HG03439 (cell line): ENCODE data around the gene EPHA3.

Experiments used
- ATAC-seq: cut with Tn5 transposase; IDR thresholded peaks from one replicate; pipeline ENCODE4 v1.9.1; 2021; ENCODE audit warnings: mild to moderate bottlenecking, moderate library complexity; ENCODE audit not compliant: unreplicated experiment

Gene EPHA3

DNA sequence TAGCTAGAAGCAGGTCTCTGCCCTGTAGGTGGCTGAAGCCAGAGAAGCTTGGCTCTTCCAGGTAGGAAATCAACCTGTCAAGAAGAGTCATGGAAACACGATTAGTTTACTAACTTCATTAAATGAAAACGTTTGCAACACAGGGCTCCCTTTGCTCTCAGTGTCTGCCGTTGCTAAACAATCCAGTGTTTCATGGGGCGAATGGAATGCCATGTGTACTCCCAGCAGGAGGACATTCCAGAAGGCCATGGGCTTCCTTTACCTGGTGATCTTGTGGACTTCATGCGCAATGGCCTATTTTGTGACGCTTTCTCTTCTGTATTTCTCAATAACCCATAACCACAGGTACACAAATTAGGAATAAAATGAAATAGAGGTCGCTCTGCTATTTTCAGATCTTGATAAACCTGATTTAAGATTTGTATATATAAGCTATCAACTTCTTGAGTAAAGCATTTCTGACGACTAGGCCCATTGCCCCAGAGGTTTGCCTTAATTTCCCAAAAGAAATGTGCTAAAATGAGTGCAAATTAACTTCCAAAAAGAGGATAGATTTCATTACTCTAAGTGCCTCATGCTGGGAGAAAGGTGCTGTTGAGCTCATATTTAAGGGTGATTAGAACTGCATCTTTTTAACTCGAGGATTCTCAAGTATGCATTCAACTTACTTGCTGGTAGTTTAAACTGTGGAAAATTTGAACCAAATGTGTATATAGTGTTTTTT, 171.0 kb downstream of the EPHA3 start:
- ATAC-seq, result no peak

- ATAC-seq, result no peak
Measured at GRCh38 chr3:89280301-89280700, 172.9 kb downstream of the EPHA3 start.

DNA sequence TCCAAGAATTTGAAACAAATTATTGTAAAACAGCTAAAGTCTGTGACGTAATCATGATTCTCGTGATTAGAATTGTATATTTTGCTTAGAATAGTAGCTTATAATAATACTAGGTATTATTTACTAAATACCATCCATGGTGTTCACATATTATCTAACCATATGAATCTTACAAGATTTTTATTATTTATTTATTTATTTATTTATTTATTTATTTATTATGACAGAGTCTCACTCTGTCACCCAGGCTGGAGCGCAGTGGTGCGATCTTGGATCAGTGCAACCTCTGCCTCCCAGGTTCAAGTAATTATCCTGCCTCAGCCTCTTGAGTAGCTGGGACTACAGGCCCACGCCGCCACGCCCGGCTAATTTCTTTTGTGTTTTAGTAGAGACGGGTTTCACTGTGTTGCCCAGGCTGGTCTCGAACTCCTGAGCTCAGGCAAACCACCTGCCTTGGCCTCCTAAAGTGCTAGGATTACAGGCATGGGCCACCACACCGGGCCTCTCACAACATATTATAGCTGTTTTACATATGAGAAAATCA, 173.5 kb downstream of the EPHA3 start:
- no peak for ATAC-seq

DNA sequence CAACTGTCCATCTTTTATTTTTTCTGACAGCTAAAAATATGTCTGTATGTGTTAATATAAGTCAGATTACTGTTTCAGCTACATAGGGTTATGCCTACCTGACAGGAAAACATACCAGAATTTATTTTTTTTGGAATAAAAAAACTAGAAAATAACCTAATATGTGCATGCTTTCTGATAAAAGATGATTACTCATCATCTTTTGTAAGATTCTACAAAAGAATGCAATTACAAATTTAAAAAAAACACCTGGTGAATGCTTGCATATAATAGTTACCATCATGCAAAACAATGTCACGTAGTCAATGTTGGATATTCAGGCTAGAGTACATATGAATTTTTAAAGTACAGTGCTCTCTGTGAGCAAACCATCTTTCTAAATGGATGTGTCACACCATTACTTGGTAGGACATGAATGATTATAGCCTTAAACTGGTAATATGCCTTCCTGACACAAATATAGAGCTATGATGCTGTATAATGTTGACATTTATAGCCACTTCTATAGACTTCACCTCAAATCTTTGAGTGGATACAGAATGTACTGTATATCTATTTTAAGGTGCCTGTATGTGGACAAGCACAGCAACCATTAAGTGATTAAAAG, 180.6 kb downstream of the EPHA3 start:
- no peak for ATAC-seq

- no peak for ATAC-seq
Measured at GRCh38 chr3:89289574-89290190, 182.3 kb downstream of the EPHA3 start.

- no peak for ATAC-seq
Measured at GRCh38 chr3:89297199-89297598, 189.8 kb downstream of the EPHA3 start.

- ATAC-seq, result no peak
Measured at GRCh38 chr3:89300526-89300925, 193.1 kb downstream of the EPHA3 start.

DNA sequence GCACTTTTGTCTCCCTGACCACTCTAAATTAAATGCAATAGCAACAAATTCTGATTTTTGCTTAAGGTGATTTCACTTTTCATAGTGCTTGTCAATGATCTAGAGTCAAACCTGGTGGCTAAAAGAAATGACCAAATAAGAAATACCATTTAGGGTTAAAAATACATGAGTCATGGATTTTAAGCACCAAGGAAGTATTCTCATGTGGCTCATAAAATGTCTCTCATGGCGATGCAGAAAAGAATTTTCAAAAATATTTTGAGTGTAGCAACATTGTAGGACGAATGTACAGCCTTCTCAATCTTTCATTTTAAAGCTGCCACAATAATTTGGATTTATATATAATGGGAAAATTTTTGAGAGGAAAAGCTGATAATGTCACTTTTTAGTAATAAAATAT, 193.6 kb downstream of the EPHA3 start:
- no peak for ATAC-seq

- no peak for ATAC-seq
Measured at GRCh38 chr3:89303701-89304100, 196.3 kb downstream of the EPHA3 start.

DNA sequence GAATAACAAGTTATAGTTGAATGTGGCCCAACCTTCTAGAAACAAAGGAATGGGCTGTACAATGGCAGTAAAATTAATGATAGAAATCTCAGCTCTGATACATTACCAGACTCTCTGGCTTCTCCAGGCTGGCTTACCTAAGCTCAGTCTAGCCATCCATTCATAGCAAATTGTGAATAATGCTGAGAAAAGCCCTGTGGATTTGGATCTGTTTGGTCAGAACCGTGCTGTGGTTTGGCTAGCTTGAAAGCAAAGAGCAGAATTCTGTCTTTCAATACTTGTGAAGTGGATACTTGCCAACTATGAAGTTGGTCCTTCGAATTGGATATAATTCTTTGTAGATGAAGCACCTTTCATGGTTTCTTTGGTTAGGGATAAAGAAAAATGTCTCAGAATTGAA, 199.1 kb downstream of the EPHA3 start:
- no peak for ATAC-seq

- ATAC-seq, result no peak
Measured at GRCh38 chr3:89311581-89311980, 204.2 kb downstream of the EPHA3 start.

DNA sequence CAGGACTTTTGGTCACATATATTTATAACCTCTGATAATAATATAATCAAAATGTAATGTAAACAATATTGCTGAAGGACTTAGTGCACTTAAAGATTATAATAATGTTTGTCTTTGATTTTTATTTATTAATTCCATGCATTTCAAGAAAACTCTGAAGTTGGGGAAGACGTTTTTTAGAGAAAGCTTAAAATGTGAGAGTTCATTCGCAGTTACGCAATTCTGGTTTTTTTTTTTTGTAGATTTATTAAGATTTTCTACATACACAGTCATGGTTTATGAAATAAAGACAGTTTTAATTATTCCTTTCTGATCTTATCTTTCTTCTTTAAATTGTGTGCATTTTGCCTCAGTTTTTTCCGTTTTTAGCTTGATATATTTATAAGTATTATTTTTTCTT, 204.7 kb downstream of the EPHA3 start:
- ATAC-seq, result no peak

- no peak for ATAC-seq
Measured at GRCh38 chr3:89314454-89315098, 207.2 kb downstream of the EPHA3 start.

GRCh38 chr3:89315750-89316470, 208.5 kb downstream of the EPHA3 start:
- ATAC-seq, result no peak

- no peak for ATAC-seq
Measured at GRCh38 chr3:89320186-89320585, 212.8 kb downstream of the EPHA3 start.

GRCh38 chr3:89326997-89327396, 219.6 kb downstream of the EPHA3 start:
- no peak for ATAC-seq

GRCh38 chr3:89332386-89332785, 225.0 kb downstream of the EPHA3 start:
- no peak for ATAC-seq

DNA sequence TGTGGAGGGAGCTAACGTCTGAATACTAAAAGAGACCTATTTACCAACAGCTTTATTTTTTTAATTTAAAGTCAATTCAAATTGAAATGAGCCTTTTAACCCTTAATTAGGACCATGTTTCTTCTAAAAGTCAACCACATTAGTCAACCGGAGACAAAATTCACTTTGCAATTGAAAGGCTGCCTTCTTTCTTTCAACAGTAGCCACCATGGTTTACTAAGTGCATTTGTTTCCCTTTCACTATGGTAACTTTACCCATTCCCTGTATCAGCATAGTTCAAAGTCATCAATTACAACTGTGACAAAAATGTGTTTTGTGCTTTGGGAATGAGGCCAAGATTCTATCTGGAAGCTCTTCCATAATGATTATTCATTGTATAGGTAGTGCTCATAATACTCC, 225.4 kb downstream of the EPHA3 start:
- ATAC-seq, result no peak

GRCh38 chr3:89335693-89336092, 228.3 kb downstream of the EPHA3 start:
- ATAC-seq, result no peak

DNA sequence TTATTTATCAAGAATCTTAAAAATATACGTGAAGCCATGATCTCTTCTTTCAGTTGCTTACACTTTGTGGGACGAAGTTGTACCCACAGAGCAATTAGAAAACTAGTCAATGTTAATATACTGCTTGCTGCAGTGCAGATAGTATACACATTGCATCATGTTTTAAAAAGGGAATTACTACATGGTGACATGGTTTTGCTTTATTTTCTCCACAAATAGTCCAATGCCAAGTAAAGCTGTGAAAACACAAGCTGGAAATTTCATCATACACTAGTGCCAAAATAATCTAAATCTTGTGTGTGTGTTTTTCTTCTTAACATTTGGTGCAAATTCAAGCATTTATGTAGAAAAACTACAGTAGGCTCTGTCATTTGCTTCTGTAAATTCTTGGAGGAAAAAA, 233.0 kb downstream of the EPHA3 start:
- no peak for ATAC-seq

DNA sequence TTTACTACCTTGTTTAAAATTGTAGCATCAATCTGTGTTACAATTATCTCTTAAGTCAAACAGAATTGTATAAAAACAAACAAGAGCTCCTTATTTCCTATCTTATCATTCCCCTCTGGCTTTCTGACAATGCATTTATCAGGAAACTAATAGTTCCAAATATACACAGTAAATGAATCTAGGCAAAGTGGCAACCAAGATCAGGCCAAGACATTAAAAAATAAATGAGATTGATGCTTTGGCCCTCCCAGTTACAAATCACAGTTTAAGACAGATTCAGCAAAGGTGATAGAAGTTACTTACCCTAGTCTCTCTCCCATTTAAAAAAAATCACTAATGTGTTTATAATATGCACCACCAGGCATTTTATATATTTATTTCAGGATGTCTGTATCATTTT, 236.7 kb downstream of the EPHA3 start:
- ATAC-seq, result no peak
